ENCODE data around the gene BLCAP.

The BLCAP gene

DNA sequence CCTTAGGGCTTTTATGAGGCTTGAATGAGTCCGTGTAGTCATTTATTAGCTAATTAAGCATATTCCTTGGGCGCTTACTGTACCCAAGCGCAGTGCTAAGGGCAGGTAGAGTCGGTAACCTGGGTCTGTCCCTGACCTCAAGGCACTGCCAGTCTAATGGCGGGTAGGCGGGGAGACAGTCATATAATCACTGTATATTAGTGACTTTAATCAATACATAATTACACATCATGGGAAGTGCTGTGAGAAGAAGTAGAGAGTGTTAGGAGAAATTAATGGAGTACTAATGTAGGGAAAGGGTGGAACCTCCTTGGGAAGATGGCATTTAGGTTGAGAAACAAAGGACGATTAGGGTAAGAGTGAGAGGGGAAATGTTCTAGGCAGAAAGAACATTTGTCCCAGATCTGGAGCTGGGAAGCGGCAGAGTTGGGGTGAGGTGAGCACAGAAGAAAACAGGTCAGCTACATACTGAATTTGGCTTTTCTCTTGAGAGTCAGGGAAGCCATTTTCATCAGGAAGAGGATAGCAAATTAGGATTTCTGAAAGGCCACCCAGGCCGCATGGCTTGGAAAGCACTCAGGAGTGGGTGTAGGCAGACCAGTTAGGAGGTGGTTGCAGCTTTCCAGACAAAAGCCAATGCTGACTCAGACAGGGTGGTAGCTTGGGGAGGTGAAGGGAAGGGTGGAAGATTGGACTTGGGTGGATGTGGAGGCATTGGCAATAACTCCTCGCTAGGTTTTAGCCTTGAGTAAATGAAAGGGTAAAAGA, 954 bp upstream of the BLCAP start:
- H3K4me3 ChIP-seq (ENCODE audit: low read length) = peak overlapping the region; percentile 98
- TF ChIP-seq, protein P1, sequence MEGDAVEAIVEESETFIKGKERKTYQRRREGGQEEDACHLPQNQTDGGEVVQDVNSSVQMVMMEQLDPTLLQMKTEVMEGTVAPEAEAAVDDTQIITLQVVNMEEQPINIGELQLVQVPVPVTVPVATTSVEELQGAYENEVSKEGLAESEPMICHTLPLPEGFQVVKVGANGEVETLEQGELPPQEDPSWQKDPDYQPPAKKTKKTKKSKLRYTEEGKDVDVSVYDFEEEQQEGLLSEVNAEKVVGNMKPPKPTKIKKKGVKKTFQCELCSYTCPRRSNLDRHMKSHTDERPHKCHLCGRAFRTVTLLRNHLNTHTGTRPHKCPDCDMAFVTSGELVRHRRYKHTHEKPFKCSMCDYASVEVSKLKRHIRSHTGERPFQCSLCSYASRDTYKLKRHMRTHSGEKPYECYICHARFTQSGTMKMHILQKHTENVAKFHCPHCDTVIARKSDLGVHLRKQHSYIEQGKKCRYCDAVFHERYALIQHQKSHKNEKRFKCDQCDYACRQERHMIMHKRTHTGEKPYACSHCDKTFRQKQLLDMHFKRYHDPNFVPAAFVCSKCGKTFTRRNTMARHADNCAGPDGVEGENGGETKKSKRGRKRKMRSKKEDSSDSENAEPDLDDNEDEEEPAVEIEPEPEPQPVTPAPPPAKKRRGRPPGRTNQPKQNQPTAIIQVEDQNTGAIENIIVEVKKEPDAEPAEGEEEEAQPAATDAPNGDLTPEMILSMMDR (conservative IDR thresholded peaks at IDR 0.05; ENCODE audit: low read depth, low read length) = no peak
- no peak for DNase-seq (ENCODE audit: low read depth)

DNA sequence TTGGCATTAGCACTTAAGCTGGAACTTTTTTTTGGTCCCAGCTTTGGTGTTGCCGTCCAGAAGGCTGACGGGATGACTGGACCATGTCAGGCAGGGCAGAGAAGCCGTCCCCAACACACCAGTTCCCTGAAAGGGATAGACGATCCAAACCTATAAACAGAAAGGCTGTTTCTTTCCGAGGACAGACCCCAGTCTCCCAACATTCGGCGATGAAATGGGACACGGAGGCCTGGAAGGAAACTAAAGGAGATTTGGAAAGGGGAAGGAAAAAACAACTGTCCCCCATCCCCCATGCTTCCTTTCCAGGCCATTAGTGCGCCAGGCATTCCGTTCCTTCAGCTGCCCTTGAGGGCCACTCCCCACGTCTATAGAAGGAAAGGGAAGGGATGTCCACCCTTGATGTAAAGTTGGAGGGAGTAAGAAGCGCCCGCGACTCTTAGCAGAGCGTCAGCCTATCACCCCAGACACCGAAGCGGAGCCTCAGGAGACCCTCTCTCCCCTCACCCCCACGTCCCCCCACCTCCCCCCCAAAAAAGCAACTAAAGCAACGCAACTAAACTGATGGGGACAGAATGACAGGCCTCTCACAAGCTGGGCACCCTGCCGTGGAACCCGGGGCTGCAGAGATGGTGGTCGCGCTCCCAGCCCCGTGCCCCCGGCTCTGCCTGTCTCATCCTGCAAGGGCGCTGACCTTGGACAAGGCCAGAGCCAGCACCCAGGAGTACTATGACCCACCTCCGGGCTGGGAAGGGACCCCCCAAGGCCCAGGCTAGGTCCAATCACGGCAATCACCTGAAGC, 638 bp downstream of the BLCAP start:
- TF ChIP-seq, protein P1 (conservative IDR thresholded peaks at IDR 0.05; ENCODE audit: low read depth, low read length) = no peak
- peak overlapping the region; percentile 98 for H3K4me3 ChIP-seq (ENCODE audit: low read length)
- no peak for DNase-seq (ENCODE audit: low read depth)

DNA sequence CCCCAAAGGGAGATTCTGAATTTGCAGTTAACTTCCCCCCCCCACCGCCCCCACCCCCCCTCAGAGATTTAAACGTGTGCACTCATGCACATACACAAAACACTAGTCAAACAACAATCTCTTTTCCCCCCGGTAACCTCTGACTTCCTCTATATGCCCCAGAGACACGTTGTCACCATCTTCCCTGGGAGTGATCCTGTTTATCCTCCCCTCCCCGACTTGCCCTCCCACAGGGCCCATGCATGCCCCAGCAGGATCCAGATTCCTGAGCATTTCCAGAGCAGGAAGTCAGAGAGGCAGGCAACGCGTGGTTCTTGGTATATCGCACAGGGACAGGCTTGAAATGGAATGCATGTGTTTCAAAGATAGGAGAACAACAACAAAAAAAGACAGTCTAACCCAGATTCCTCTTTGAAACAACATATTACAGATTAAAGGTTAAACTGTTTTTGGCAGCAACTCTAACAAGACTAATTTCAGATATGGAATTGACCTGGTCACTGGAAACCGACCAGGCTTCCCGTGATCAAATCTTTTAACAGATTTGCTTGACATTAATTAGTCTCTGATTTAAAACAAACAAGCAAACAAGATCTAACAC, 1.3 kb downstream of the BLCAP start:
- TF ChIP-seq, protein P1 (conservative IDR thresholded peaks at IDR 0.05; ENCODE audit: low read depth, low read length) = no peak
- peak overlapping the region; percentile 98 for H3K4me3 ChIP-seq (ENCODE audit: low read length)
- DNase-seq (ENCODE audit: low read depth) = no peak

DNA sequence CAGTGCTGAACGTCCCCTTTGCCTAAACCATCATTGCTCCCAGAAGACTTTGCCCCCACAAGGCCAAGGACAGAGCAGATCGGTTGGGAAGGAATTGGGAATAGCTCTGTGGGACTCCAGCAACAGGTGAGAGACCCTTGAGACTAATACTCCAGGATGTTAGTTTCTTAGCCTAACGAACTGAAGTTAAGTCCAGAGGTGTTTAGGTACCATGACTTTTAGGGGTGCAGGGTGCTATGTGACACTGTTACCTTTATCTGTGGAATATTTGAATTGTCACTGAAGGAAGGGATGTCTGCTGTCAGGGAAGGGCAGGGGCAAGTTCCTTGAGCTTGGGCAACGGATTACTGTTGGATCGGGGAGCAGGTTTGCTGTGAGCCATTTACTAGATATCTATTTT, 1.9 kb downstream of the BLCAP start:
- H3K4me3 ChIP-seq (ENCODE audit: low read length) = no peak overlapping the region
- DNase-seq (ENCODE audit: low read depth) = no peak
- TF ChIP-seq, protein P1 (conservative IDR thresholded peaks at IDR 0.05; ENCODE audit: low read depth, low read length) = no peak

DNA sequence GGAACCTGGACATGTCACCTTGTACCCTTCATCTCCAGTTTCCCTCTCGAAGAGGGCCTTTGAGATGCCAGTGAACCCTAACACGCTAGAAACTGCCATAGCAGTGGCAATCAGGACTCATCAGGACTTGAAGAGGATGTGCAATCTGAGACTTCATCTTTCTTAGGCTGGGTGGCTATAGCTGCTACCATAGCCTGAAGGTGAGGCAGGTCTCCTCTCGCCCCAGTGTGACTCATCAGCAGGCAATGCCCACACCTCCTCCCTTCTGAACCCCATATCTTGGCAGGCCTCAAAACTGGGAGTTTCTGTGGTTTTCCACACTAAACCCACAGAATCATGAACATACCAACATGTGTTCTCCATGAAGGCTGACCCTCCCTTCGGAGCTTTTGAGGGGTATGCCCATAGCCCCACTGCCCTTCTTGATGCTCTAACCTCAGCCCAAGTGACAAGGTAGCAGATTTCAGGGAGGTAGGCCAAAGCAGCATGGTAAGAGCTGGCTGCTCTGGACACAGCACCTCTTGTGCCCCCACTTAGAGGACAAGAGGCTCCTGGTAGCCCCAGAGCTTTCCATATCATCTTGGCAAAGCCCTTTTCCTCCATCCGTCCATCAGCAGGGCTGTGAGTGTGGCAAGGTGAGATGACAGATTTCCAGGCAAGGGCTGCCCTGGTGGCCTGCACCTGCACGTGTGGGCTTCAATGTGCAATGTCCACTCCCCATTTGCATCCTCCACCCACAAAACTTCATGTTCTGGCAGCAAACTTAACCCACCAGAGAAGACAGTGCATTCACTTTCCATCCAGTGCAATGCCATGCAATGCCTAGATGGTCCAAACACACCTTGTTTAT, 2.6 kb downstream of the BLCAP start:
- DNase-seq (ENCODE audit: low read depth) = no peak
- TF ChIP-seq, protein P1 (conservative IDR thresholded peaks at IDR 0.05; ENCODE audit: low read depth, low read length) = no peak
- H3K4me3 ChIP-seq (ENCODE audit: low read length) = no peak overlapping the region

DNA sequence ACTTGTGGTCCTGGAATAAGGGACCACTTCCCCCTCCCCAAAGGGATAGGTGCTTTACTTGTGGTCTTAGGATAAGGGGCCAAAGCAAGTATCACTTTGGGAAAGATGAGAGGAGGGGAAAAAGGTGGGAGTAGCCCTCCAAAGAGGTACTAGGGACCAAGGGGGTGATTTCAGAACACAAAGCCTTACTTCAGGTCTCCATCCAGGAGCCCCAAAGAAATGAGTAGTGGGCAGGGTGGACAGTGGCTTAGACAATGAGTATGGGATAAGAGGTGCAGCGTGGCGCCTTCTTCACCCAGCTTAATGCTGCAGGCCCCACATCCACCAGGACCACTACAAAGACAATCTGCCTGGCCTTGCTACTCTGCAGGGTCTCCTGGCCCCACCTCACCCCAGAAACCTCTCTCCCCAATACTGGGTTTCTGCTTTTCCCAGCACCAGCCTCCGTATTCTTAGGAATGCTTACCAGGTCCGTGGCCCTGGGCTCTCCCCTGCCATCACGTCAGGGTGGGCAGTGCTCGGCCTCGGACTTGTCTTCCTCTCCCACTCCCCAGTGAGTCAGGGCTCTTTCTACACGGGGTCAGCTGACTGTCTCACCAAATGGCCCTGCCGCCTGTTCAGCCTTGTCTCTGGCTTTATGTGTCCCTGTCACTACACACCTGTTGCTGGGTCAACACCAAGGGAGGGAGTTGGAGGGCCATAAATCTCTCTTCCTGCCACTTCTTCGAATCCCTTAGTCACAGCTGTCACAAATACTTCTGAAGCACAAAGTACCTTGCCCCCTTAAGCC, 3.6 kb downstream of the BLCAP start:
- H3K4me3 ChIP-seq (ENCODE audit: low read length) = no peak overlapping the region
- TF ChIP-seq, protein P1 (conservative IDR thresholded peaks at IDR 0.05; ENCODE audit: low read depth, low read length) = no peak
- no peak for DNase-seq (ENCODE audit: low read depth)

All from retinal pigment epithelial cell (primary cell).